Breast epithelium (tissue), 3 donors: Measurements from ENCODE around the gene ACKR4.

Experiments
- CTCF ChIP-seq, 3 donors: fragments of 450-650 bp; IDR thresholded peaks; one replicate each; pipeline ENCODE4 v1.5.1; 2016 to 2017; ENCODE audit warnings: antibody characterized with exemption in 3 of 3, mild to moderate bottlenecking in 3 of 3, moderate library complexity in 3 of 3
- POLR2A ChIP-seq: fragments of 450-650 bp; IDR thresholded peaks from one replicate; pipeline ENCODE4 v1.6.1; 2016; ENCODE audit warnings: antibody characterized with exemption, mild to moderate bottlenecking, moderate library complexity

- no peak for TF ChIP-seq POLR2A
- no peak for TF ChIP-seq CTCF (IDR thresholded peaks at IDR 0.05)
Observed at GRCh38 chr3:132556508-132557159, 40.4 kb upstream of the ACKR4 start.
